Central memory CD4-positive, alpha-beta T cell (primary cell): ENCODE results near the gene KRTAP22-1.

ENCODE experiments used
- DNase-seq: peaks from one replicate; pipeline ENCODE4 v3.0.0; 2022
- total RNA-seq, 3 experiments: gene quantifications; one replicate each; lab custom pipeline; 2026; lab: John Stamatoyannopoulos, UW

KRTAP22-1 gene
- 0 reads per million in 3 experiments for total RNA-seq

GRCh38 chr21:30600787-30601186, at the start of gene KRTAP22-1:
Gene KRTAP22-1, plus strand, starts transcription at chr21:30601087.
- DNase-seq = no peak

DNA sequence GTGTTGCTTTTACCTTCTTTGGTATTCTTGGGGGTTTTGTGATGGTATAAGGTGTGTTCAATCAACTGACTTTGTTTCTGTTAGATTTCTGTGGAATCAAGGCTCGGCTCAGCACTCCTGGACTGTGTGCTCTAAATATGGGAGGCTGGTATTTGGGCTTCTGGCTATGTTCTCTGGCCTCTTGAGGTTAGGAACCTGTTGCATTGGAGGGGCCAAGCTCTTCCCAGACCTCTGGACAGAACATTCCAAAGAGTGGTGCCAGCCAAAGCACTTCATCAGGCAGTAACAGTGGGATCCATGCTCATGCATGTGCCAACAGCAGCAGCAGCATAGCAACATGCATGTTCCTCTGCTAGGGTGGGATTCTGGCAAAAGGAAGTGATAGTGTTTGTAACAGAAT, 48.1 kb upstream of the KRTAP22-1 start:
- DNase-seq = no peak

DNA sequence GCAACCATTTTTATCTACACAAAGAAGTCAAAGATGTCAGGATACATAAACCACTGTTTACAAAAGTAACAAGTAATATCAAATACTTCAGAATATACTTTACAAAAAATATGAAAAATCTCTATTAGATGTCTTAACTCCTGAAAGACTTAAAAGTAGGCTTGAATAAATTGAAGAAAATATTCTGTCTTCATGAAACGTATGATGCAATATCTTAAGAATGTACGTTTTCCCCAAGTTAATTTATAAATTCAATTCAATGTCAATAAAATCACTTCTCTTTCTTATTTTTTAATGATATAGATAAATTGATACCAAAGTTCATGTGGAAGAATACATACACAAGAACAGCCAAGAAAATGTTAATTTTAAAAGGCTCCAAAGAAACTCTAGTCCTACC, 45.8 kb upstream of the KRTAP22-1 start:
- no peak for DNase-seq

DNA sequence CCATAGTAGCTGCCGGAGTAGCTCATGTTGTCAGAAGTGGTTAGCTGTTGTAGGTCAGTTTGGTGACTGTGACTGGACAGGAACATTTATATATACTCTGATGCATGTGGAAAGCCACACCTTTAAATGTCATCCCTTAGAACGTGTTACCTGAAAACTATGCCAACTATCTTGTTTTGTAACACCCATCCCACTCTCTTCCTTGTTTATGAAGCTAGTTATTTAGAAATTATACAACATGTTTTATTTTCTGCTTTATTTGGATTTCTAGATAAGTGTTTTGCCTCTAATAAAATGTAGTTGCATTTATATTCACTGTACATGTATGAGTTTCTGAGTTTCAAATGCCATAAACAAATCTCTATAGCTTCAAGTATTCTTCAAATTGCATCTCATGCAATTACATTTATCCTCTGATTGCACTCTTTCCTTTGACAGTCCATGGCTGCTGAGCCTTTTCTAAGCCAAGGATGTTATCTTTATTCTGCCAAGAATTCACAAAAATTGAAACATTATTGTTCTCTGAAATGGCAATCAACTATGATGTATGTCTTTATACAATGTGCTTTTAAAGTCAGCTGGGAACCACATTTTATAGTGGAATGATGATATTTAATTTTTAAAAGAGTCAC, 39.5 kb upstream of the KRTAP22-1 start, which contains the start of gene KRTAP19-7:
Gene KRTAP19-7, minus strand, starts transcription at position 51 of the 632 bp plus-strand sequence. Its CDS starts 25 bp downstream, at position 26.
- no peak for DNase-seq

DNA sequence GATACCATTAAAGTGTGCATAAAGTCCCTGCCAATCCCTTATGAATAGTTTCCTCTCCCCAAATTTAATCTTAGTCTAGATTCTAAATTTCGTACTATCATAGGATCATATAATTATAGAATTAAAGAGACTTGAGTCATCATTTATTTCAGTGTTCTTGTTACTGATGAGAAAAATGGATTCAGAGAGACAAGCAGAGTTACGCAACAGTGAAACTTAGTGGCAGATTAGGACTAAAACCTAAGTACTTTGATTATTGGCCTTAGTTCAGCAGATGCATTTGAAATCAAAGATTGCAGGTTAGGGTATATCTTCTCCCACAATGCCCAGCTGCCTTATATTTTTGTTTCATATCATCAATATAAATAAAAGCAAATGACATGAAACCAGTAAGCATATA, 38.9 kb upstream of the KRTAP22-1 start:
- no peak for DNase-seq

DNA sequence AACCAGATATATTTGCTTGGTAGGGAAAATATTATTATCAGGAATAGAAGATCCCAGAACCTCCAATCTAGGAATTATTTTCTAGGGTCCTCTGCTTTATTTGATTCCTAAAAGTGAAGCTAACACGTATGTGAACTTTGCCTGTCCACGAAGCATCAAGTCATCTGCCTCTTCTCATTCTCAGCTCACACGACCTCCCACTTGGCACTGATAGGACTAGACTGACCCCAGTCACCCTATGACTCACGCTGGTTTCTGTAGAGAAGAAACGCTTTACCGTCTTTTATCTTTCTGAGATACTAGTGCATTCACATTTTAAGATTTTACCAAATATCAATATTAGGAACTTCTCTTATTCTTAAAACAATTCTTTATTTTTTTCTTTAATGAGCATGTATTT, 37.8 kb upstream of the KRTAP22-1 start:
- DNase-seq = no peak

DNA sequence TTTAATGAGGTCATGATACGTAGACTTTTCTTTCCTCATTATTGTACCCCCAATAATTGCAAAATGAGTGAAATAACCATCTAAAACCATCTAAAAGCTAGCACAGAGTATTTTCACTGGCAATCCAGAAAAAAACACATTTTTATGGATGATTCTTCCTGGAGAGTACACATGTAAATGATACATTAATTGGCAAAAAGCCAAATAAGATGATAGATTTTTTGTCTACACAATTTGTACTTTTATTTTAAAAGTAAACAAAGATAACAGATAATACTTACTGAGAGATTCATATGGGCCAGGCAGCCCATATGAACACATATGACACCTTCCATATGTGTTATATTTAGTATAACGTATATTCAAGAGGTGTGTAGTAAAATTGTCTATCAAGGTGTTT, 37.3 kb upstream of the KRTAP22-1 start:
- no peak for DNase-seq

DNA sequence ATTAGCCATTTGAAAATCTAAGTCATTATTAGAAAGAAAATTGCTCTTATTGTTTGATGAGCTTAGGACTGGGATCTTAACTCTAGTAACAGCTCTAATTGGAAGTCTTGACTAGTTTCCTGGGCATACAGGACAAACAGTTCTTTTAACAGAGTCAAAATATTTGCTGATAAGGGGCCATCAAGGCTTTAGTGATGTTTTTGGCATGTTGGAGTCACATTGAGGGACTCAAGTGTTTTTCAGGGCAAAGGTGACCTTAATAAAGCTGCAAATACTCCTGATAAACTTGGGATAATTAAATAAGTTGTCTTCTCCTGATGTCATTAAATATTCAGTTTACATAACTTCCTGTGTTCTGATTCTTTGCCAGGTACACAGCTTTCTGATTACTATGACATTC, 33.3 kb upstream of the KRTAP22-1 start:
- no peak for DNase-seq

GRCh38 chr21:30577766-30578165, 23.1 kb upstream of the KRTAP22-1 start:
- no peak for DNase-seq

- DNase-seq = no peak
Observed at GRCh38 chr21:30579346-30579745, 21.5 kb upstream of the KRTAP22-1 start.

DNA sequence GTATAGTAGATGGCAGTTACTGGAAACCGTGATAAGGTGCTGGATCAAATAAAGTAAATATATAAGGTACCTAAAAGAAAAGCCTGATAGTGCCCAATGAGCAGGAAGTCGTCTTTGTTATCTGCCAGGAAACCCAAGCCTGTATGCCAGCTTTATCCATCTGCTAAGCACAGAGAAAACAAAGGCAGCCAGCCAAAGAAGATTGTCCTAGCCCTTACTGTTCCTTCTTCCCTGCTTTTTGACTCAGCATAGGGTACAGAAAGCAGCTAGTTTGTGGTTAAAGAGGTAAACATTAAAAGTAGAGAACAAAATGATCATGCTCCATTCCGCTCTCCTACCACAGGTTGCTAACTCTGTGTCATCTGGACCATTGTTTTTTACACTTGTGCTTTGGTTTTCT, 20.8 kb upstream of the KRTAP22-1 start:
- DNase-seq = no peak

GRCh38 chr21:30582870-30583269, 18.0 kb upstream of the KRTAP22-1 start:
- no peak for DNase-seq

- no peak for DNase-seq
Observed at GRCh38 chr21:30590297-30590696, 10.6 kb upstream of the KRTAP22-1 start, which contains the start of gene KRTAP22-2. Gene KRTAP22-2, minus strand, starts transcription at chr21:30590397.

GRCh38 chr21:30592140-30592539, 8.7 kb upstream of the KRTAP22-1 start, which contains the start of gene KRTAP6-3:
Gene KRTAP6-3, plus strand, starts transcription at chr21:30592440. Its CDS starts 6 bp downstream, at chr21:30592446.
- no peak for DNase-seq

- no peak for DNase-seq
Observed at GRCh38 chr21:30598802-30599201, 2.1 kb upstream of the KRTAP22-1 start, which contains the start of gene KRTAP6-2. Gene KRTAP6-2, minus strand, starts transcription at chr21:30598902. Its CDS starts 28 bp downstream, at chr21:30598874.

GRCh38 chr21:30605968-30606367, 5.1 kb downstream of the KRTAP22-1 start:
- DNase-seq = no peak

- no peak for DNase-seq
Observed at GRCh38 chr21:30612132-30612531, 11.2 kb downstream of the KRTAP22-1 start.

GRCh38 chr21:30613836-30614235, 12.9 kb downstream of the KRTAP22-1 start, which contains the start of gene KRTAP6-1:
Gene KRTAP6-1, minus strand, starts transcription at chr21:30613930. Its CDS starts 26 bp downstream, at chr21:30613904.
- DNase-seq = no peak

- DNase-seq = no peak
Observed at GRCh38 chr21:30615199-30615598, 14.3 kb downstream of the KRTAP22-1 start.

- no peak for DNase-seq
Observed at GRCh38 chr21:30616125-30616524, 15.2 kb downstream of the KRTAP22-1 start, which contains the start of gene KRTAP20-1. Gene KRTAP20-1, plus strand, starts transcription at chr21:30616425. Its CDS starts 30 bp downstream, at chr21:30616455.

GRCh38 chr21:30620080-30620479, 19.2 kb downstream of the KRTAP22-1 start:
- no peak for DNase-seq

GRCh38 chr21:30620522-30620921, 19.6 kb downstream of the KRTAP22-1 start, which contains the start of gene KRTAP20-4:
Gene KRTAP20-4, plus strand, starts transcription at chr21:30620627.
- no peak for DNase-seq

DNA sequence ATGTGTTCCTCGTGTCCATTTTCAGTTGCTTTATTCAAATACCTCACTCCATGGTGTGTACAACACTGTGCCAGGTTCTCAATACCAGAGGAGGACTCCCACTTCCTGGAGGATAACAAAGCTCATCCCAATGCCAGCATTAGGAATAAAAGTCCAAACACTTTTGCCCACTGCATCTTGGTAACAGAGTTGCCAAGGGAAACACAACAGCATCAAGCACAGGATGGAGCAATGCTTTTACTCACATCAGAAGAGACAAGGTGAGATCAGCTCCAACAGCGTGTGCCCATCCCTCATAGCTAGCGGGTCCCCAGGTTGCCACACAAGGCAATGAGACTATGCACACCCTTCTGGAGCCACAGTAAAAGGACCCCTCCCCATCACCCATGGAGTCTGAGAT, 22.5 kb downstream of the KRTAP22-1 start:
- DNase-seq = no peak

GRCh38 chr21:30625449-30626165, 24.7 kb downstream of the KRTAP22-1 start:
- no peak for DNase-seq
